Calu3 (cell line): Measurements from ENCODE around the gene AKR1E2. TPM values are rescaled to one million over a fixed set of nuclear protein-coding genes. Genes with fewer than 3 reads are reported as not detected.
A peak's percentile ranks its signal among the peaks of the same experiment; 100 is the strongest.

ENCODE experiments used
- Bru-seq: library from RNA; stranded (reverse); fragments of 400-500 nt; gene quantifications from one replicate; lab custom pipeline; 2021; lab: Mats Ljungman, UMichigan
- BruChase-seq, 2 experiments: library from RNA; stranded (reverse); fragments of 400-500 nt; gene quantifications; one replicate each; lab custom pipeline; 2021; lab: Mats Ljungman, UMichigan
- BruUV-seq: library from RNA; stranded (reverse); fragments of 400-500 nt; replicated peaks from 2 replicates; lab custom pipeline; 2021; lab: Mats Ljungman, UMichigan
- CTCF ChIA-PET: fragments of 300-600 bp; sonication (Branson Sonifier 250); formaldehyde crosslinking; loops from one replicate; lab custom pipeline; 2022; ENCODE audit warnings: antibody characterized with exemption; lab: Charles Lee
- DNase-seq: peaks from one replicate; pipeline ENCODE4 v3.0.0; 2022
- H3K27ac Mint-ChIP-seq: one replicate; pipeline ENCODE4 v1.8.0; 2022; ENCODE audit warnings: mixed read lengths; ENCODE audit not compliant: unreplicated experiment
- H3K27me3 Mint-ChIP-seq: one replicate; pipeline ENCODE4 v1.8.0; 2022; ENCODE audit warnings: mixed read lengths; ENCODE audit not compliant: unreplicated experiment
- H3K36me3 Mint-ChIP-seq: one replicate; pipeline ENCODE4 v1.8.0; 2022; ENCODE audit warnings: mild to moderate bottlenecking, moderate library complexity, mixed read lengths; ENCODE audit not compliant: insufficient read depth, unreplicated experiment
- H3K4me1 Mint-ChIP-seq: one replicate; pipeline ENCODE4 v1.8.0; 2022; ENCODE audit warnings: mild to moderate bottlenecking, low read depth, mixed read lengths; ENCODE audit not compliant: unreplicated experiment
- H3K4me3 Mint-ChIP-seq: one replicate; pipeline ENCODE4 v1.8.0; 2022; ENCODE audit warnings: mild to moderate bottlenecking, low read depth, moderate library complexity, mixed read lengths; ENCODE audit not compliant: unreplicated experiment
- H3K9me3 Mint-ChIP-seq: one replicate; pipeline ENCODE4 v1.8.0; 2022; ENCODE audit warnings: low read depth, mixed read lengths; ENCODE audit not compliant: unreplicated experiment
- CTCF ChIP-seq: fragments of 200-600 bp; IDR thresholded peaks from one replicate; pipeline ENCODE4 v1.8.0; 2022; ENCODE audit warnings: antibody characterized with exemption; ENCODE audit not compliant: unreplicated experiment
- intact Hi-C: fragments of 100-400 bp; cut with micrococcal nuclease; formaldehyde crosslinking; loops from one replicate; pipeline ENCODE4 v1.10.0; 2022; ENCODE audit not compliant: unreplicated experiment
- long read RNA-seq: library from polyadenylated mRNA; stranded (forward); transcript quantifications from one replicate; pipeline ENCODE4 v2.0.0, GENCODE V29; 2022
- total RNA-seq: library from RNA; stranded (reverse); gene quantifications from 2 replicates; pipeline ENCODE4 v1.2.3, GENCODE V29; 2022

AKR1E2 gene
- total RNA-seq (1.1 and 2.8 TPM in 2 replicates), Bru-seq, nascent RNA (percentile 38 among the genes with signal in this experiment), BruChase-seq, experiment 1, labeled RNA remaining after a 6-hour chase (percentile 27 among the genes with signal in this experiment), BruChase-seq, experiment 2, labeled RNA remaining after a 2-hour chase (percentile 28 among the genes with signal in this experiment)
- long read RNA-seq, partial matches to known transcripts: 0 of 5 reads
- long read RNA-seq, other reads (novel, unspliced or antisense): 4 of 5 reads

- peaks cover 14% of the 10 kb centered on the region for H3K36me3 Mint-ChIP-seq
- no peak for TF ChIP-seq CTCF
- intact Hi-C loops: no loop called here
- H3K4me1 Mint-ChIP-seq: peaks cover 10% of the 10 kb centered on the region
- CTCF ChIA-PET: interaction anchor here (0.7 to 1.3 kb wide), 3 partner anchors 21 to 129 kb away, joined by 3 to 6 read pairs (median 4); no protein-coding TSS in a partner anchor
- peak within 1 kb of the TSS; percentile 74 for H3K27ac Mint-ChIP-seq
- peak within 1 kb of the TSS; percentile 83 for H3K4me3 Mint-ChIP-seq
- BruUV-seq: no TSS peak
- DNase-seq: peak; percentile 87
- H3K27me3 Mint-ChIP-seq: no peaks in the 10 kb centered on the region
- H3K9me3 Mint-ChIP-seq: peaks cover 2% of the 10 kb centered on the region
These were observed at the start of gene AKR1E2 for GRCh38 chr10:4825868-4826791. AKR1E2 (plus strand) TSS chr10:4826207; CDS start chr10:4826325, 118 bp downstream.

GRCh38 chr10:4776234-4776638 is 49.8 kb upstream of the AKR1E2 start:
- BruUV-seq: no TSS peak
- no peak for TF ChIP-seq CTCF
- H3K4me3 Mint-ChIP-seq: no peak overlapping the region
- intact Hi-C loops: no loop called here
- peaks cover 7% of the 10 kb centered on the region for H3K36me3 Mint-ChIP-seq
- DNase-seq: no peak
- CTCF ChIA-PET: no interaction called here
- H3K4me1 Mint-ChIP-seq: peaks cover 27% of the 10 kb centered on the region
- no peaks in the 10 kb centered on the region for H3K9me3 Mint-ChIP-seq
- H3K27me3 Mint-ChIP-seq: no peaks in the 10 kb centered on the region
- H3K27ac Mint-ChIP-seq: no peak overlapping the region

GRCh38 chr10:4778761-4779160 is 47.2 kb upstream of the AKR1E2 start:
- H3K27ac Mint-ChIP-seq: no peak overlapping the region
- CTCF ChIA-PET: no interaction called here
- intact Hi-C loops: no loop called here
- no peaks in the 10 kb centered on the region for H3K27me3 Mint-ChIP-seq
- H3K9me3 Mint-ChIP-seq: no peaks in the 10 kb centered on the region
- BruUV-seq: no TSS peak
- no peak for TF ChIP-seq CTCF
- no peaks in the 10 kb centered on the region for H3K36me3 Mint-ChIP-seq
- no peak for DNase-seq
- H3K4me1 Mint-ChIP-seq: peaks cover 10% of the 10 kb centered on the region
- no peak overlapping the region for H3K4me3 Mint-ChIP-seq

- no peak overlapping the region for H3K27ac Mint-ChIP-seq
- no TSS peak for BruUV-seq
- no peaks in the 10 kb centered on the region for H3K27me3 Mint-ChIP-seq
These were observed 45.9 kb upstream of the AKR1E2 start for GRCh38 chr10:4780091-4780490.

More at GRCh38 chr10:4780091-4780490, 45.9 kb upstream of the AKR1E2 start:
- CTCF ChIA-PET: interaction anchor here (2.0 kb wide), 1 partner anchor 9 kb away, joined by 6 read pairs; no protein-coding TSS in a partner anchor
- TF ChIP-seq CTCF: no peak
- no peak for DNase-seq
- Mint-ChIP-seq H3K4me1 (peaks cover 10% of the 10 kb centered on the region), H3K36me3 (no peaks in the 10 kb centered on the region), H3K4me3 (no peak overlapping the region), H3K9me3 (no peaks in the 10 kb centered on the region)
- intact Hi-C loops: no loop called here
